ENCODE data around the gene SLC23A3. TPM values are rescaled to one million over a fixed set of nuclear protein-coding genes. Genes with fewer than 3 reads are reported as not detected.
A peak's percentile ranks its signal among the peaks of the same experiment; 100 is the strongest.

The SLC23A3 gene
- polyA plus RNA-seq, 4 donors: 4.3 to 26.6 (median 12.1) TPM

DNA sequence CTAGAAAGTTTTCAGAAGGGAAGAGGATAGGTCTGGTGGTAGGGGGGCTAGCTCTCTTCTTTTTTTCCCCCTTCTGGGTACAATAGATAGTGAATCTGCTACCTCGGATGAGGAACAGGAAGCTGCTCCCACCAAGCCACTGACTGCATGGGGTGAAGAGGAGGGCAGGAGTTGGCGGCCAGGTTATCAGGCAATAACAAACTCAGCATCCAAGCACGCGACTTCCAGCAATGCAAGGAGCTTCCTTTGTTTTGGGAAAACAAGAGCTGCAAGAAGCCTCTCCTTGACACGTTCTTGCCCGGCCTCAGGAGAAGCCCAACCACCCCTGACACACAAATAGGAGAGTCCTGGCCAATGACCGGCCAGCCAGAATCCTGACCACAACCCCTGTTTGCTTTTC lies 41.4 kb downstream of the SLC23A3 start:
- no peak for DNase-seq
- peaks cover 11 to 45% (median 22%) of the 10 kb centered on the region in 3 donors for H3K4me1 ChIP-seq (ENCODE audit: control insufficient read depth in 3 of 3, insufficient read depth in 2 of 3, low read depth in 1 of 3, low read length in 2 of 3)
- 79 to 91% (median 89%) methylated on average over 7 of the region's 7 CpGs for WGBS, 3 donors

GRCh38 chr2:219127037-219127635 lies 42.7 kb downstream of the SLC23A3 start:
- peak; percentile 54 to 59 for DNase-seq
- WGBS, 3 donors: 17 to 40% (median 26%) methylated on average over 2 of the region's 2 CpGs
- peaks cover 11 to 57% (median 22%) of the 10 kb centered on the region in 3 donors for H3K4me1 ChIP-seq (ENCODE audit: control insufficient read depth in 3 of 3, insufficient read depth in 2 of 3, low read depth in 1 of 3, low read length in 2 of 3)
- no peaks in the 10 kb centered on the region for H3K9me3 ChIP-seq (ENCODE audit: control insufficient read depth in 2 of 2, insufficient read depth in 1 of 2, low read depth in 1 of 2, low read length in 1 of 2)
- peaks cover 0 to 9% (median 0%) of the 10 kb centered on the region in 3 donors for H3K36me3 ChIP-seq (ENCODE audit: control insufficient read depth in 3 of 3, insufficient read depth in 2 of 3, low read depth in 1 of 3, low read length in 3 of 3)
- no peak for FAIRE-seq
- H3K4me3 ChIP-seq (ENCODE audit: low read depth in 1 of 3, low read length in 3 of 3): no peak overlapping the region
- H3K27me3 ChIP-seq (ENCODE audit: control insufficient read depth in 3 of 3, insufficient read depth in 3 of 3, low read length in 3 of 3): no peaks in the 10 kb centered on the region
- peak overlapping the region; percentile 76 to 93 (median 87) for H3K27ac ChIP-seq (ENCODE audit: low read depth in 1 of 3, low read length in 2 of 3)

More for the DNA sequence above, 41.4 kb downstream of the SLC23A3 start:
- Histone ChIP-seq H3K4me3 (ENCODE audit: low read depth in 1 of 3, low read length in 3 of 3) (no peak overlapping the region), H3K27me3 (ENCODE audit: control insufficient read depth in 3 of 3, insufficient read depth in 3 of 3, low read length in 3 of 3) (no peaks in the 10 kb centered on the region), H3K36me3 (ENCODE audit: control insufficient read depth in 3 of 3, insufficient read depth in 2 of 3, low read depth in 1 of 3, low read length in 3 of 3) (peaks cover 0 to 9% (median 0%) of the 10 kb centered on the region in 3 donors), H3K9me3 (ENCODE audit: control insufficient read depth in 2 of 2, insufficient read depth in 1 of 2, low read depth in 1 of 2, low read length in 1 of 2) (no peaks in the 10 kb centered on the region), H3K27ac (ENCODE audit: low read depth in 1 of 3, low read length in 2 of 3) (peak overlapping the region in 2 of 3 donors; percentile 38 to 93)
- no peak for FAIRE-seq

DNA sequence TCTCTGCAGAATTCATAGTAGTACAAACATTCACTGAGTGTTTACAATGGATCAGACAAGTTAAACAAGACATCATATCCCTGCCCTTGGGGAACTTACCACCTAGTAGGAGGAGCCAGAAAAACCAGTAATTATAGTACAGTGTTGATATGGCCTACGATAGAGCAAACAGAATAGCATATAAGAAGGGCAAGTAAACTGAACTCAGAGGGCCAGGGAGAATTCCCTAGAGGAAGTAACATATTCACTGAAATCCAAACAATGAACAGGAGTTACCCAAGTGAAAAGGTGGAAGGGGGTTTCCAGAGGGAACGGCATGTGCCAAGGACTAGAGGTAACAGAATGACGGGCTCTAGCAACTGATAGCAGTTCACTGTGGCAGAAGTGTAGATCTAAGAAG lies 43.3 kb downstream of the SLC23A3 start:
- FAIRE-seq (no peak), DNase-seq (peak; percentile 60 to 62)
- no peaks in the 10 kb centered on the region for H3K9me3 ChIP-seq (ENCODE audit: control insufficient read depth in 2 of 2, insufficient read depth in 1 of 2, low read depth in 1 of 2, low read length in 1 of 2)
- no peak overlapping the region for H3K4me3 ChIP-seq (ENCODE audit: low read depth in 1 of 3, low read length in 3 of 3)
- peaks cover 0 to 9% (median 0%) of the 10 kb centered on the region in 3 donors for H3K36me3 ChIP-seq (ENCODE audit: control insufficient read depth in 3 of 3, insufficient read depth in 2 of 3, low read depth in 1 of 3, low read length in 3 of 3)
- H3K4me1 ChIP-seq (ENCODE audit: control insufficient read depth in 3 of 3, insufficient read depth in 2 of 3, low read depth in 1 of 3, low read length in 2 of 3): peaks cover 11 to 62% (median 22%) of the 10 kb centered on the region in 3 donors
- WGBS, 3 donors: 16 to 59% (median 25%) methylated on average over 3 of the region's 3 CpGs
- no peaks in the 10 kb centered on the region for H3K27me3 ChIP-seq (ENCODE audit: control insufficient read depth in 3 of 3, insufficient read depth in 3 of 3, low read length in 3 of 3)
- peak overlapping the region; percentile 76 to 93 (median 87) for H3K27ac ChIP-seq (ENCODE audit: low read depth in 1 of 3, low read length in 2 of 3)

GRCh38 chr2:219125886-219126270 lies 44.0 kb downstream of the SLC23A3 start:
- WGBS, 3 donors: 81 to 95% (median 86%) methylated on average over 1 of the region's 1 CpG
- DNase-seq (no peak), FAIRE-seq (no peak)
- H3K9me3 ChIP-seq (ENCODE audit: control insufficient read depth in 2 of 2, insufficient read depth in 1 of 2, low read depth in 1 of 2, low read length in 1 of 2): no peaks in the 10 kb centered on the region
- H3K27me3 ChIP-seq (ENCODE audit: control insufficient read depth in 3 of 3, insufficient read depth in 3 of 3, low read length in 3 of 3): no peaks in the 10 kb centered on the region
- no peak overlapping the region for H3K4me3 ChIP-seq (ENCODE audit: low read depth in 1 of 3, low read length in 3 of 3)
- peak overlapping the region; percentile 80 to 93 (median 87) for H3K27ac ChIP-seq (ENCODE audit: low read depth in 1 of 3, low read length in 2 of 3)
- H3K36me3 ChIP-seq (ENCODE audit: control insufficient read depth in 3 of 3, insufficient read depth in 2 of 3, low read depth in 1 of 3, low read length in 3 of 3): peaks cover 0 to 9% (median 0%) of the 10 kb centered on the region in 3 donors
- peaks cover 11 to 65% (median 22%) of the 10 kb centered on the region in 3 donors for H3K4me1 ChIP-seq (ENCODE audit: control insufficient read depth in 3 of 3, insufficient read depth in 2 of 3, low read depth in 1 of 3, low read length in 2 of 3)

GRCh38 chr2:219125225-219125885 lies 44.5 kb downstream of the SLC23A3 start:
- peaks cover 11 to 65% (median 22%) of the 10 kb centered on the region in 3 donors for H3K4me1 ChIP-seq (ENCODE audit: control insufficient read depth in 3 of 3, insufficient read depth in 2 of 3, low read depth in 1 of 3, low read length in 2 of 3)
- H3K36me3 ChIP-seq (ENCODE audit: control insufficient read depth in 3 of 3, insufficient read depth in 2 of 3, low read depth in 1 of 3, low read length in 3 of 3): peaks cover 0 to 6% (median 0%) of the 10 kb centered on the region in 3 donors
- H3K27ac ChIP-seq (ENCODE audit: low read depth in 1 of 3, low read length in 2 of 3): peak overlapping the region; percentile 80 to 93 (median 87)
- no peaks in the 10 kb centered on the region for H3K9me3 ChIP-seq (ENCODE audit: control insufficient read depth in 2 of 2, insufficient read depth in 1 of 2, low read depth in 1 of 2, low read length in 1 of 2)
- no peaks in the 10 kb centered on the region for H3K27me3 ChIP-seq (ENCODE audit: control insufficient read depth in 3 of 3, insufficient read depth in 3 of 3, low read length in 3 of 3)
- 35 to 62% (median 57%) methylated on average over 10 of the region's 10 CpGs for WGBS, 3 donors
- FAIRE-seq (no peak), DNase-seq (peak; percentile 89 to 95)
- no peak overlapping the region for H3K4me3 ChIP-seq (ENCODE audit: low read depth in 1 of 3, low read length in 3 of 3)

- Histone ChIP-seq H3K4me3 (ENCODE audit: low read depth in 1 of 3, low read length in 3 of 3) (peak overlapping the region in 1 of 3 donors; percentile 33), H3K36me3 (ENCODE audit: control insufficient read depth in 3 of 3, insufficient read depth in 2 of 3, low read depth in 1 of 3, low read length in 3 of 3) (peaks cover 0 to 4% (median 0%) of the 10 kb centered on the region in 3 donors), H3K4me1 (ENCODE audit: control insufficient read depth in 3 of 3, insufficient read depth in 2 of 3, low read depth in 1 of 3, low read length in 2 of 3) (peaks cover 11 to 70% (median 21%) of the 10 kb centered on the region in 3 donors), H3K9me3 (ENCODE audit: control insufficient read depth in 2 of 2, insufficient read depth in 1 of 2, low read depth in 1 of 2, low read length in 1 of 2) (no peaks in the 10 kb centered on the region), H3K27ac (ENCODE audit: low read depth in 1 of 3, low read length in 2 of 3) (peak overlapping the region; percentile 70 to 93 (median 87)), H3K27me3 (ENCODE audit: control insufficient read depth in 3 of 3, insufficient read depth in 3 of 3, low read length in 3 of 3) (no peaks in the 10 kb centered on the region)
- FAIRE-seq: no peak
- WGBS, 3 donors: 5 to 45% (median 27%) methylated on average over 4 of the region's 4 CpGs
- peak; percentile 81 to 91 for DNase-seq
Observed at GRCh38 chr2:219124381-219125110, 45.3 kb downstream of the SLC23A3 start.

DNA sequence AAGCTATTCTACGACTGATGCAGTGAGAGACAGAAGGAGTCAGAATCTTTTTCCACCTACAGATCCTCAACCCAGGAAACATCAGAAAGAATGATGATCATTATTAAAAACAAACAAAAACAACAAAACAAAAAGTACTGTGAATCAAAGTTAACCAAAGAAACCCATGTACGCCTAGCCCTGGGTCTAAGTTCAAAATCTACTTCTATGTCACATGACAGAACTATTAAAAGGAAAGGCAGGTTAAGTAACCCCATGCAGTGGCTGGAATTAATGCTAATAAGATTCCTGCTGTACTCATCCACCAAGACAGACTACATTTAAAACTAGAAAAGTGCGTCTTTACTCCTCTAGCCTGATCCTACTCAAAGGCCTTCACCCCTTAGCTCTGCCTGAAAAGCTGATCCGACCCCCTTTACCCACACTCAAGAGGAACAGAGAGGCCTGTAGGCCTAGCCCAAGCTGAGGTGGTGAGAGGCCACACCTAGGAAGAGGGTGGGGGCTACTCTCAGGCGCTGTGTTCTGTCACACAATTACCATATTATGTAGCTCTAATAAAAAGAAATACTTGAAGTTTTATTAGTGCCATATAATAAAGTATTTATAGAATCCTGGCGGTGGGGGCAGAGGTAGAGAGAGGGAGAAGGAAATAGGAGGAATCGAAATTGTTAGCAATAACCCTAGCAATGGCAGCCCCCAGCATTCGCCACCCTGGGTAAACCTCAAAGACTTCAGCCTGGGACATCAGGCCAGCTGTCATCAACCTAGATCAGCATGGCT lies 46.3 kb downstream of the SLC23A3 start:
- Histone ChIP-seq H3K27me3 (ENCODE audit: control insufficient read depth in 3 of 3, insufficient read depth in 3 of 3, low read length in 3 of 3) (no peaks in the 10 kb centered on the region), H3K9me3 (ENCODE audit: control insufficient read depth in 2 of 2, insufficient read depth in 1 of 2, low read depth in 1 of 2, low read length in 1 of 2) (no peaks in the 10 kb centered on the region), H3K4me3 (ENCODE audit: low read depth in 1 of 3, low read length in 3 of 3) (peak overlapping the region in 1 of 3 donors; percentile 33), H3K36me3 (ENCODE audit: control insufficient read depth in 3 of 3, insufficient read depth in 2 of 3, low read depth in 1 of 3, low read length in 3 of 3) (peaks cover 0 to 3% (median 0%) of the 10 kb centered on the region in 3 donors), H3K4me1 (ENCODE audit: control insufficient read depth in 3 of 3, insufficient read depth in 2 of 3, low read depth in 1 of 3, low read length in 2 of 3) (peaks cover 11 to 79% (median 17%) of the 10 kb centered on the region in 3 donors), H3K27ac (ENCODE audit: low read depth in 1 of 3, low read length in 2 of 3) (peak overlapping the region; percentile 70 to 93 (median 87))
- FAIRE-seq: no peak
- 22 to 67% (median 48%) methylated on average over 8 of the region's 8 CpGs for WGBS, 3 donors
- DNase-seq: peak; percentile 76 to 86

Data from small intestine (tissue), 7 donors.